ENCODE results near the gene NT5M.
A peak's percentile ranks its signal among the peaks of the same experiment; 100 is the strongest.

Gene NT5M

GRCh38 chr17:17355426-17355825 is 52.3 kb downstream of the NT5M start (continued):
- TF ChIP-seq PATZ1 (CRISPR knock-in tag; IDR thresholded peaks at IDR 0.05; ENCODE audit: borderline replicate concordance) (no peak), ZFP30 (CRISPR knock-in tag; IDR thresholded peaks at IDR 0.05) (no peak)

DNA sequence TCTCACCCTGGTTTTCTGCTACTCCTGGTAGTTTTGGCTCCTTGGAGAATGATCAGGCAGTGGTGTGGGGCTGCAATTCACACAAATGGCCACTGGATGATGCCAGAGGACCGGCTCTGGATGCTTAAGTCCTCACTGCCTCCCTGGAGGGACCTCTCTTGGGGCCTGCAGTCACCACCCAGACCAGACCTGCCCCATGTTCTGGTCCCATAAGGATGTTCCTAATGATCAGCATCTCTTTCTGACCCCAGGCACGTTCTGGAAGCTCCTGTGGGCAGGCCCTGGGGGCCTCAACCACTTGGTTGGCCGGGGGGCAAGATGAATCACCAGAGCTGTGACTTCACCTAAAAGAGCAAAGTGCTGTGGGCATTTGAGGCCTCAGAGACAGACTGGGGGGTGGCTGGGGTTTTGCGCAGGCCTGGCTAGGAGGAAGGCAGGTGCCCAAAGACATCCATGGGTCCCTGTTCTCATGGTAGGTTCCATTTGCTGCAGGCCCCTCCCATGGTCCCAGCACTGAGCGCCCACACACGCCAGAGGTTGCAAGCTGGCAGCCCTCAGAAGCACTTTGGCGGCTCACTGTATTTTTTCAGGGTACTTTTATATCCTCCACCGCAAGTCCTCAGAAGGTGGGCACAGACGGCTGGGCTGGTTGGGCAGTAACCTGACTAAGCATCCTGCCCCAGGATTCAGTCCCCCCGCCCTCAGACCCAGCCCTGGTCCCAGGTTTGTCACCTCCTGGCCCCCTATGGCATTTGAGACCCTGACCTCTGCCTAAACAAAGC is 53.2 kb downstream of the NT5M start:
- no peak for TF ChIP-seq PPARA (CRISPR knock-in tag; IDR thresholded peaks at IDR 0.05; ENCODE audit: borderline replicate concordance)
- ATAC-seq: peak; percentile 90

DNA sequence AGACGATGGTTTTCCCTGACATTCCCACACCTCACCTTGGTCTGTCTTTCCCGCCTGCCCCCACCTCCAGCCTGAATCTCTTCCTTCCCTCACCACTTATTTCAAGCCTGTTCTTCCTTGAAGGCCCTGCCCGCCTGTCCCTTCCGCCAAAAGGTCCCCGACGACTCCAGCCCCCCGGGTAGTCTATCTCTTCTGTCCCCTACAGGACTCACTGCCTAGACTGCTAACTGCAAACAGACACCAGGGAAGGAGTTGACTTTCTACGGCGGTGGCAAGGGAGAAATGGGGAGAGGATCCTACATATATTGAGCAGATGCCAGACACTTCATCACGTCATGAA is 53.7 kb downstream of the NT5M start:
- no peak for ATAC-seq
- TF ChIP-seq ISL1 (CRISPR knock-in tag; IDR thresholded peaks at IDR 0.05) (no peak), TSHZ2 (CRISPR knock-in tag; IDR thresholded peaks at IDR 0.05) (no peak), TCF4 (CRISPR knock-in tag; IDR thresholded peaks at IDR 0.05; ENCODE audit: borderline replicate concordance) (no peak), ZC3H10 (CRISPR knock-in tag; IDR thresholded peaks at IDR 0.05) (no peak), BACH2 (CRISPR knock-in tag; IDR thresholded peaks at IDR 0.05; ENCODE audit: borderline replicate concordance) (no peak), PPARA (CRISPR knock-in tag; IDR thresholded peaks at IDR 0.05; ENCODE audit: borderline replicate concordance) (no peak), GLIS3 (CRISPR knock-in tag; IDR thresholded peaks at IDR 0.05) (no peak), ZNF565 (CRISPR knock-in tag; conservative IDR thresholded peaks at IDR 0.05; ENCODE audit: low read depth) (no peak), PATZ1 (CRISPR knock-in tag; IDR thresholded peaks at IDR 0.05; ENCODE audit: borderline replicate concordance) (no peak)

GRCh38 chr17:17358060-17358751 is 55.0 kb downstream of the NT5M start:
- TF ChIP-seq ESRRG (CRISPR knock-in tag; IDR thresholded peaks at IDR 0.05): no peak
- no peak for ATAC-seq

DNA sequence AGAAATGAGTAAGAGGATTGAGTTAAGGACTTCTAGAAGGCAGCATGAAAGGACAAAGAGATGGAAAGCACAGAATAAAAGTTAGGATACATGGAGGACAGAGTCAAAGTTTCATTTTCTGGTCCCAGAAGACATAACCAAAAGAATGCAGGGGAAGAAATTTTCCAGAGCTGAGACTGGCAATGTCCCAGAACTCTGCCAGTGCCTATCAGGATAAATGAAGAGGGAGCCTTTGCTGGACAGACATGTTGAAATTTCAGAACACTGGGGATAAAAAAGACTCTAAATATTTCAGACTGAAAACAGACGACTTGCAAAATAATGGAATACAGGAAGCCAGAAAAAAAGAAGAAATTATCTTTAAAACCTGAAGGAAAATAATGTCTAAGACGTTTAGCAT is 55.7 kb downstream of the NT5M start:
- TF ChIP-seq CREB5 (CRISPR knock-in tag; IDR thresholded peaks at IDR 0.05; ENCODE audit: low read depth) (no peak), TOX (CRISPR knock-in tag; IDR thresholded peaks at IDR 0.05; ENCODE audit: borderline replicate concordance) (no peak)
- ATAC-seq: no peak

DNA sequence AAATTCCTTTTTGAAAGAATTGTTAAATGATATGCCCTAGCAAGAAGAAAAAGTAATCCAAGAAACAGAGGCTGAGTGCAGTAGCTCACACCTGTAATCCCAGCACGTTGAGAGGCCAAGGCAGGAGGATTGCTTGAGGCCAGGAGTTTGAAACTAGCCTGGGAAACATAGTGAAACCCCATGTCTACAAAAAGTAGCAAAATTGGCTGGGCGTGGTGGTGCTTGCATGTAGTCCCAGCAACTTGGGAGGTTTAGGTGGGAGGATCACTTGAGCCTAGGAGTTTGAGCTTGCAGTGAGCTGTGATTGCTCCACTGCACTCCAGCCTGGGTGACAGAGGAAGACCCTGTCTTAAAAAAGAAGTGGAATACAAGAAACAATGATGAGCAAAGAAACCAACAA is 56.1 kb downstream of the NT5M start:
- ATAC-seq: no peak
- TF ChIP-seq ESRRG (CRISPR knock-in tag; IDR thresholded peaks at IDR 0.05) (no peak), ISL1 (CRISPR knock-in tag; IDR thresholded peaks at IDR 0.05) (no peak), TCF4 (CRISPR knock-in tag; IDR thresholded peaks at IDR 0.05; ENCODE audit: borderline replicate concordance) (no peak), ZNF565 (CRISPR knock-in tag; conservative IDR thresholded peaks at IDR 0.05; ENCODE audit: low read depth) (no peak), BACH2 (CRISPR knock-in tag; IDR thresholded peaks at IDR 0.05; ENCODE audit: borderline replicate concordance) (no peak), CSDC2 (CRISPR knock-in tag; IDR thresholded peaks at IDR 0.05) (no peak), CSRNP3 (CRISPR knock-in tag; IDR thresholded peaks at IDR 0.05) (no peak), TSHZ2 (CRISPR knock-in tag; IDR thresholded peaks at IDR 0.05) (no peak), RARB (CRISPR knock-in tag; IDR thresholded peaks at IDR 0.05) (no peak), ZFP30 (CRISPR knock-in tag; IDR thresholded peaks at IDR 0.05) (no peak), TOX (CRISPR knock-in tag; IDR thresholded peaks at IDR 0.05; ENCODE audit: borderline replicate concordance) (no peak), SNAI2 (CRISPR knock-in tag; IDR thresholded peaks at IDR 0.05) (no peak)

Measured in SK-N-SH treated with all-trans-retinoic acid at 6 μM for 48 hours (cell line).